Panc1 (cell line): ENCODE data around the gene PEX10. TPM values are rescaled to one million over a fixed set of nuclear protein-coding genes. Genes with fewer than 3 reads are reported as not detected.

Experiments used
- ATAC-seq: fragments of 200-7000 bp; cut with Tn5 transposase; 2 replicates; pipeline ENCODE4 v1.9.1; 2020; ENCODE audit warnings: mild to moderate bottlenecking, moderate library complexity
- BruUV-seq: library from RNA; stranded (reverse); fragments of 400-500 nt; replicated peaks from 2 replicates; lab custom pipeline; 2021; lab: Mats Ljungman, UMichigan
- CTCF ChIA-PET: fragments of 300-600 bp; sonication (Branson Sonifier 250); formaldehyde crosslinking; loops from one replicate; lab custom pipeline; 2022; ENCODE audit warnings: antibody characterized with exemption; lab: Charles Lee
- POLR2A ChIA-PET: fragments of 300-600 bp; sonication (Branson Sonifier 250); formaldehyde crosslinking; loops from one replicate; lab custom pipeline; 2022; ENCODE audit warnings: antibody characterized with exemption; lab: Charles Lee
- DNase-seq: peaks from one replicate; pipeline ENCODE4 v3.0.0-alpha.2; 2010; ENCODE audit warnings: low read depth, low spot score
- H3K27ac ChIP-seq: 2 replicates; pipeline ENCODE4 v1.5.1; 2011; ENCODE audit warnings: mild to moderate bottlenecking, low read length, inconsistent platforms
- H3K27me3 ChIP-seq: fragments of 200-500 bp; sonication (Bioruptor generic); 2 replicates; pipeline ENCODE4 v1.6.0; 2014; ENCODE audit warnings: low read length, inconsistent platforms; ENCODE audit not compliant: control insufficient read depth, insufficient read depth
- H3K36me3 ChIP-seq: fragments of 200-500 bp; sonication (Bioruptor generic); 2 replicates; pipeline ENCODE4 v1.5.1; 2014; ENCODE audit warnings: inconsistent platforms, mild to moderate bottlenecking, low read length, moderate library complexity; ENCODE audit not compliant: control insufficient read depth, insufficient read depth
- H3K4me1 ChIP-seq: 2 replicates; pipeline ENCODE4 v1.5.1; 2011; ENCODE audit warnings: inconsistent platforms, mild to moderate bottlenecking, low read length, moderate library complexity; ENCODE audit not compliant: control insufficient read depth, insufficient read depth
- H3K4me3 ChIP-seq, 2 experiments: 2 replicates each; pipeline ENCODE4 v1.5.1; 2011 to 2012; ENCODE audit warnings: low read depth in 2 of 2, low read length in 2 of 2, mild to moderate bottlenecking in 2 of 2, inconsistent platforms in 1 of 2, moderate library complexity in 1 of 2
- H3K9me3 ChIP-seq: fragments of 200-500 bp; sonication (Bioruptor generic); 2 replicates; pipeline ENCODE4 v1.5.1; 2014; ENCODE audit warnings: low read depth, mild to moderate bottlenecking, inconsistent platforms, low read length, moderate library complexity; ENCODE audit not compliant: control insufficient read depth, insufficient read depth
- POLR2AphosphoS5 ChIP-seq: IDR thresholded peaks from 2 replicates; pipeline ENCODE4 v1.6.1; 2012; ENCODE audit warnings: mild to moderate bottlenecking, low read depth, low read length, moderate library complexity
- SIN3A ChIP-seq: IDR thresholded peaks from 2 replicates; pipeline ENCODE4 v1.6.1; 2012; ENCODE audit warnings: low read depth, mild to moderate bottlenecking, low read length, moderate library complexity, borderline replicate concordance; ENCODE audit not compliant: insufficient read depth
- TCF7L2 ChIP-seq: IDR thresholded peaks from 2 replicates; pipeline ENCODE4 v1.6.1; 2011; ENCODE audit warnings: mild to moderate bottlenecking, low read depth, low read length, inconsistent platforms
- in situ Hi-C: cut with HindIII; loops from 2 replicates; pipeline ENCODE4 v1.10.0; 2016; ENCODE audit warnings: low sequenced_read_pairs, low pct_unique_long_range_greater_than_20kb
- intact Hi-C: fragments of 100-400 bp; cut with micrococcal nuclease; formaldehyde crosslinking; loops from one replicate; pipeline ENCODE4 v1.10.0; 2022; ENCODE audit not compliant: unreplicated experiment
- total RNA-seq: library from RNA; stranded (reverse); gene quantifications from one replicate; pipeline ENCODE4 v1.2.1, GENCODE V29; 2021; ENCODE audit not compliant: unreplicated experiment
- TF ChIP-seq, protein P1 (sequence below), 2 experiments: IDR thresholded peaks; 2 replicates each; pipeline ENCODE4 v1.6.1; 2011 to 2012; ENCODE audit warnings: low read depth in 2 of 2, control low read depth in 1 of 2, low read length in 1 of 2, mild to moderate bottlenecking in 1 of 2, moderate library complexity in 1 of 2; ENCODE audit not compliant: insufficient read depth in 1 of 2
- TF ChIP-seq, protein P2 (sequence below): fragments of 450-650 bp; IDR thresholded peaks from 2 replicates; pipeline ENCODE4 v1.5.1; 2017; ENCODE audit warnings: mild to moderate bottlenecking

PEX10 gene
- total RNA-seq, 1 experiment from 2014 or later = 49.8 TPM

DNA sequence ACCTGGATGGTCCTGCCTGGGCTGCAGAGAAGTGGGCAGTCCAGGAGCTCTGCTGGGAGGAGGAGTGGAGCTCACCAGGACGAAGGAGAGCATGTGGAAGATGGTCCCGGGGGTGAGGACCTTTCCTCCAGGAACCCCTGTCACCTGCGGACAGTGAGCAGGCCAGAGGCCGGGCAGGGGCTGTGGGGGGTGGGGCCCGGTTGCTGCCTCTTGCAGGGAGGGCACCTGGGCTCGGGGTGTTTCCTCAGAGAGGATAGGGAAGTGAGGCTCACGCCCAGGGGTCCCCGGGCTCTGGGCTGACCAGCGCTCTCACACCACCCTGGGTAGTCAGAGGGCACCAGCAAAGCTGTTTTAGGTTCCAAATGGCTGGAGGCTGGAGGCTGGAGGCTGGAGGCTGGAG, 22.7 kb upstream of the PEX10 start:
- POLR2A ChIA-PET = interaction anchor here (0.6 kb wide), 1 partner anchor 128 kb away, joined by 11 read pairs; no protein-coding TSS in a partner anchor
- in situ Hi-C loops = no loop called here
- no TSS peak for BruUV-seq

DNA sequence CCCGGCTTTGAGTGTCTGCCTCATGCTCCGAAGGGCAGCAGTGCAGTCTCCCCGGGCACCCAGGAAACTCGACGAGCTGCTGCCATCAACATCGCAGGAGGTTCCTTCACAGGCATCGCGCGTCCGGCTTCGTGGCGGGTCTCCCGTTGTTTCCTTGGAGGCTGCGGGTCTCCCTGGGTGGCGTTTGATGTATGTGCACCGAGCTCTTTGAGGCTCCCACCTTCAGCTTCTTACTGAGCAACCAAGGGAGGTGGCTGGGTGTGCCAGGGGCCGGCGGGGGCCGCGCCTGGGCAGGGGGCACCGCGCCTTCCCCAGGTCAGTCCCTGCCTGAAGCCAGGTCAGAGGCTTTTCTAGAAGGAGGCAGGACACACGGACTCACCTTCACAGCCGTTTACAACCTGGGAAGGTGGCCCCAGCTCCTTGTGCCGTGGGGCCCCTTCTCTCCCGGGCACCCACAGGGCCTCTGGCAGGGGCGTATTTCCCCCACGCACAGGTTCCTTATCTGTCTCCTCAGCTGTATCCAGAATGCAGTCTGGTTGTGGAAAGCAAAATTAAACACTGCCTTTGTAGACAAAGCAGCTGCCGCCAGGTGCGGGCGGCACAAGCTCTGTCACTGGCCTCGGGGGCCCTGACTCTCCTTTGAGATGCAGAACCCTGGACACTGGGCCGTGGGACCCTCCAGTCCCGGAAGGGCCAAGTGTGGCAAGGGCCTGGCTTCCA, 21.7 kb upstream of the PEX10 start:
- BruUV-seq = no TSS peak
- no peaks in the 10 kb centered on the region for H3K36me3 ChIP-seq
- H3K4me3 ChIP-seq = no peak overlapping the region
- intact Hi-C loops = no loop called here
- H3K27me3 ChIP-seq = no peaks in the 10 kb centered on the region
- ChIA-PET CTCF (no interaction called here), POLR2A (no interaction called here)
- DNase-seq = no peak
- TF ChIP-seq, protein P1, sequence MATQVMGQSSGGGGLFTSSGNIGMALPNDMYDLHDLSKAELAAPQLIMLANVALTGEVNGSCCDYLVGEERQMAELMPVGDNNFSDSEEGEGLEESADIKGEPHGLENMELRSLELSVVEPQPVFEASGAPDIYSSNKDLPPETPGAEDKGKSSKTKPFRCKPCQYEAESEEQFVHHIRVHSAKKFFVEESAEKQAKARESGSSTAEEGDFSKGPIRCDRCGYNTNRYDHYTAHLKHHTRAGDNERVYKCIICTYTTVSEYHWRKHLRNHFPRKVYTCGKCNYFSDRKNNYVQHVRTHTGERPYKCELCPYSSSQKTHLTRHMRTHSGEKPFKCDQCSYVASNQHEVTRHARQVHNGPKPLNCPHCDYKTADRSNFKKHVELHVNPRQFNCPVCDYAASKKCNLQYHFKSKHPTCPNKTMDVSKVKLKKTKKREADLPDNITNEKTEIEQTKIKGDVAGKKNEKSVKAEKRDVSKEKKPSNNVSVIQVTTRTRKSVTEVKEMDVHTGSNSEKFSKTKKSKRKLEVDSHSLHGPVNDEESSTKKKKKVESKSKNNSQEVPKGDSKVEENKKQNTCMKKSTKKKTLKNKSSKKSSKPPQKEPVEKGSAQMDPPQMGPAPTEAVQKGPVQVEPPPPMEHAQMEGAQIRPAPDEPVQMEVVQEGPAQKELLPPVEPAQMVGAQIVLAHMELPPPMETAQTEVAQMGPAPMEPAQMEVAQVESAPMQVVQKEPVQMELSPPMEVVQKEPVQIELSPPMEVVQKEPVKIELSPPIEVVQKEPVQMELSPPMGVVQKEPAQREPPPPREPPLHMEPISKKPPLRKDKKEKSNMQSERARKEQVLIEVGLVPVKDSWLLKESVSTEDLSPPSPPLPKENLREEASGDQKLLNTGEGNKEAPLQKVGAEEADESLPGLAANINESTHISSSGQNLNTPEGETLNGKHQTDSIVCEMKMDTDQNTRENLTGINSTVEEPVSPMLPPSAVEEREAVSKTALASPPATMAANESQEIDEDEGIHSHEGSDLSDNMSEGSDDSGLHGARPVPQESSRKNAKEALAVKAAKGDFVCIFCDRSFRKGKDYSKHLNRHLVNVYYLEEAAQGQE (IDR thresholded peaks at IDR 0.05; ENCODE audit: insufficient read depth in 1 of 2, low read depth in 2 of 2, low read length in 1 of 2) = no peak
- no peak for TF ChIP-seq POLR2AphosphoS5
- TF ChIP-seq, protein P2, sequence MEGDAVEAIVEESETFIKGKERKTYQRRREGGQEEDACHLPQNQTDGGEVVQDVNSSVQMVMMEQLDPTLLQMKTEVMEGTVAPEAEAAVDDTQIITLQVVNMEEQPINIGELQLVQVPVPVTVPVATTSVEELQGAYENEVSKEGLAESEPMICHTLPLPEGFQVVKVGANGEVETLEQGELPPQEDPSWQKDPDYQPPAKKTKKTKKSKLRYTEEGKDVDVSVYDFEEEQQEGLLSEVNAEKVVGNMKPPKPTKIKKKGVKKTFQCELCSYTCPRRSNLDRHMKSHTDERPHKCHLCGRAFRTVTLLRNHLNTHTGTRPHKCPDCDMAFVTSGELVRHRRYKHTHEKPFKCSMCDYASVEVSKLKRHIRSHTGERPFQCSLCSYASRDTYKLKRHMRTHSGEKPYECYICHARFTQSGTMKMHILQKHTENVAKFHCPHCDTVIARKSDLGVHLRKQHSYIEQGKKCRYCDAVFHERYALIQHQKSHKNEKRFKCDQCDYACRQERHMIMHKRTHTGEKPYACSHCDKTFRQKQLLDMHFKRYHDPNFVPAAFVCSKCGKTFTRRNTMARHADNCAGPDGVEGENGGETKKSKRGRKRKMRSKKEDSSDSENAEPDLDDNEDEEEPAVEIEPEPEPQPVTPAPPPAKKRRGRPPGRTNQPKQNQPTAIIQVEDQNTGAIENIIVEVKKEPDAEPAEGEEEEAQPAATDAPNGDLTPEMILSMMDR = no peak
- TF ChIP-seq SIN3A = no peak
- no peak for TF ChIP-seq TCF7L2
- no peaks in the 10 kb centered on the region for H3K9me3 ChIP-seq
- no peak for ATAC-seq
- in situ Hi-C loops = no loop called here
- peaks cover 3% of the 10 kb centered on the region; the same call in 1 of the 2 replicates for H3K4me1 ChIP-seq
- no peak overlapping the region for H3K27ac ChIP-seq

More for the DNA sequence above, 22.7 kb upstream of the PEX10 start:
- CTCF ChIA-PET = no interaction called here
- Histone ChIP-seq H3K4me1 (peaks cover 3% of the 10 kb centered on the region; the same call in 1 of the 2 replicates), H3K9me3 (no peaks in the 10 kb centered on the region), H3K36me3 (no peaks in the 10 kb centered on the region), H3K4me3 (no peak overlapping the region), H3K27ac (no peak overlapping the region), H3K27me3 (no peaks in the 10 kb centered on the region)
- intact Hi-C loops = no loop called here
- ATAC-seq = no peak
- TF ChIP-seq, protein P2 = no peak
- TF ChIP-seq, protein P1 (IDR thresholded peaks at IDR 0.05; ENCODE audit: insufficient read depth in 1 of 2, low read depth in 2 of 2, low read length in 1 of 2) = no peak
- TF ChIP-seq POLR2AphosphoS5 (no peak), TCF7L2 (no peak), SIN3A (no peak)
- DNase-seq = no peak
